HepG2 (cell line): ENCODE data around the gene MARF1. TPM values are rescaled to one million over a fixed set of nuclear protein-coding genes. Genes with fewer than 3 reads are reported as not detected.

ENCODE experiments used
- AGO1 ChIP-seq: fragments of 200-400 bp; formaldehyde crosslinking; IDR thresholded peaks from 2 replicates; pipeline ENCODE4 v1.6.1; 2017; ENCODE audit warnings: mild to moderate bottlenecking, low read depth, low read length, moderate library complexity; ENCODE audit not compliant: poor library complexity, severe bottlenecking
- ETV5 ChIP-seq: IDR thresholded peaks from 2 replicates; pipeline ENCODE4 v1.6.1; 2018; ENCODE audit warnings: missing biosample characterization, missing genetic modification reagents, inconsistent platforms, borderline replicate concordance
- FLYWCH1 ChIP-seq: sonication (generic); formaldehyde crosslinking; IDR thresholded peaks from 2 replicates; pipeline ENCODE4 v1.8.1; 2023; ENCODE audit warnings: mild to moderate bottlenecking, missing genetic modification reagents
- HIVEP1 ChIP-seq: sonication (generic); formaldehyde crosslinking; IDR thresholded peaks from 2 replicates; pipeline ENCODE4 v1.4.0; 2020; ENCODE audit warnings: mild to moderate bottlenecking, missing genetic modification reagents
- KDM3A ChIP-seq: IDR thresholded peaks from 2 replicates; pipeline ENCODE4 v1.6.1; 2018; ENCODE audit warnings: low read depth, missing compliant biosample characterization
- KDM5A ChIP-seq: fragments of 200-600 bp; sonication (generic); IDR thresholded peaks from 2 replicates; pipeline ENCODE4 v1.7.0; 2018; ENCODE audit warnings: antibody characterized with exemption, mild to moderate bottlenecking, low read length, borderline replicate concordance
- RNF2 ChIP-seq: fragments of 450-650 bp; conservative IDR thresholded peaks from 2 replicates; pipeline ENCODE4 v1.6.1; 2016; ENCODE audit warnings: low read depth
- SP1 ChIP-seq, 2 experiments: fragments of 450-650 bp in 1 of 2; sonication (generic) in 1 of 2; formaldehyde crosslinking in 1 of 2; IDR thresholded peaks; 2 replicates each; pipeline versions ENCODE4 v1.4.0 to v1.6.1; 2016 to 2020; ENCODE audit warnings: missing genetic modification reagents in 1 of 2
- U2AF2 ChIP-seq: fragments of 200-400 bp; formaldehyde crosslinking; IDR thresholded peaks from 2 replicates; pipeline ENCODE4 v1.6.1; 2017; ENCODE audit warnings: low read depth, mild to moderate bottlenecking, low read length
- ZBTB8A ChIP-seq: sonication (generic); formaldehyde crosslinking; IDR thresholded peaks from 2 replicates; pipeline ENCODE4 v1.4.0; 2020; ENCODE audit warnings: mild to moderate bottlenecking, low read depth, missing genetic modification reagents, borderline replicate concordance
- ZKSCAN8 ChIP-seq: IDR thresholded peaks from 2 replicates; pipeline ENCODE4 v1.6.1; 2016; ENCODE audit warnings: borderline replicate concordance, missing genetic modification reagents, missing compliant biosample characterization
- polyA plus RNA-seq, 8 experiments: library from polyadenylated mRNA; depleted of rRNA in 3 of 8; stranded (reverse) in 7 of 8; unstranded in 1 of 8; fragments of >200 nt; fragmentation: Illumina TruSeq in 4 of 8; extraction: Trizol in 4 of 8; gene quantifications; 2 replicates each; pipeline versions ENCODE4 v1.2.1 to v1.2.3, GENCODE V29; 2011 to 2016; ENCODE audit warnings: low read depth in 4 of 8, missing spikeins in 1 of 8, mixed read lengths in 1 of 8; ENCODE audit not compliant: insufficient read depth in 1 of 8
- total RNA-seq, 5 experiments: library from RNA; depleted of rRNA; stranded (reverse); fragments of >200 nt; fragmentation: Illumina TruSeq; extraction: Trizol; gene quantifications; 2 replicates each; pipeline ENCODE4 v1.2.3, GENCODE V29; 2016; ENCODE audit warnings: low read depth in 1 of 5
- TF ChIP-seq, protein P1 (sequence below): fragments of 450-650 bp; IDR thresholded peaks from 2 replicates; pipeline ENCODE4 v1.6.1; 2016
- TF ChIP-seq, protein P2 (sequence below): IDR thresholded peaks from 2 replicates; pipeline ENCODE4 v1.6.1; 2012; ENCODE audit warnings: low read length, improper control_type of control experiment
- TF ChIP-seq, protein P3 (sequence below): sonication (generic); formaldehyde crosslinking; IDR thresholded peaks from 2 replicates; pipeline ENCODE4 v1.4.0; 2020; ENCODE audit warnings: mild to moderate bottlenecking, missing genetic modification reagents
- TF ChIP-seq, protein P4 (sequence below): sonication (generic); formaldehyde crosslinking; IDR thresholded peaks from 2 replicates; pipeline ENCODE4 v1.4.0; 2020; ENCODE audit warnings: low read depth, mild to moderate bottlenecking, missing genetic modification reagents
- TF ChIP-seq, protein P5 (sequence below): sonication (generic); formaldehyde crosslinking; IDR thresholded peaks from 2 replicates; pipeline ENCODE4 v1.5.1; 2020; ENCODE audit warnings: missing genetic modification reagents, mild to moderate bottlenecking, borderline replicate concordance
- TF ChIP-seq, protein P6 (sequence below): sonication (generic); formaldehyde crosslinking; IDR thresholded peaks from 2 replicates; pipeline ENCODE4 v1.5.0; 2020; ENCODE audit warnings: mild to moderate bottlenecking, missing genetic modification reagents

Gene MARF1
- total and polyA plus RNA-seq, 2 of the 13 experiments (the other 11 are each of a cell fraction or from before 2014, with no cell fraction given), result 8.7 to 20.7 TPM

DNA sequence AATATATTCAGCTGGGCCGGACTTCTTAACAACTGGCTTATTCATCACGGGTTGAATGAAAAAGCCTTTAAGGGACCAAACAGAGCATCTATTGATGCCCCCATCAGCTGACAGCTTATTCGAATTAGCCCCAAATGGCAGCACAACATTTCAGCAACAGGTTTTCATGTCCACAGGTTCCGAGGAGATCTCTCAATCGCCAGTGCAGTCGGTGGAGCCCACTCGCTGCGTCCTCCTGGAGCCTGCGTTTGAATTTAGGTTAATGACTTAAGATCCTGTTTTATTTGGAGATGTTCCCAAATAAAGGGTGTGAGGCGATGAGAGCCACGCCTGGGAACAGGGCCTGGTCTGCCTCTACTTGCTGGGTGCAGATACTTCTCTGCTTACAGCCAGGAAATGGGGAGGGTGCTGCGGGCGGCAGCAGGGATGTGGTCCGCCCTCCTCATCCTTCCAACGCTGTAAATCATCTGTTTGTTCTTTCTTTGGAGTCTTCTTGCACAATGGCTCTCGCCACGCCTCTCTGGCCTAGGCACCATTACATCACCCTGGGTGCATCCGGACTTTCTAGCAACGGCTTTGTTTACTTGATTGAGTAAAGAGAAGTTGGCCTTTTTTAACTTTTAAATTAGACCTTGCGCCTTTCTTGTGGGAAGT lies 29.7 kb upstream of the MARF1 start (continued):
- TF ChIP-seq ETV5 (CRISPR knock-in tag), result peak; percentile 100
- TF ChIP-seq, protein P1, sequence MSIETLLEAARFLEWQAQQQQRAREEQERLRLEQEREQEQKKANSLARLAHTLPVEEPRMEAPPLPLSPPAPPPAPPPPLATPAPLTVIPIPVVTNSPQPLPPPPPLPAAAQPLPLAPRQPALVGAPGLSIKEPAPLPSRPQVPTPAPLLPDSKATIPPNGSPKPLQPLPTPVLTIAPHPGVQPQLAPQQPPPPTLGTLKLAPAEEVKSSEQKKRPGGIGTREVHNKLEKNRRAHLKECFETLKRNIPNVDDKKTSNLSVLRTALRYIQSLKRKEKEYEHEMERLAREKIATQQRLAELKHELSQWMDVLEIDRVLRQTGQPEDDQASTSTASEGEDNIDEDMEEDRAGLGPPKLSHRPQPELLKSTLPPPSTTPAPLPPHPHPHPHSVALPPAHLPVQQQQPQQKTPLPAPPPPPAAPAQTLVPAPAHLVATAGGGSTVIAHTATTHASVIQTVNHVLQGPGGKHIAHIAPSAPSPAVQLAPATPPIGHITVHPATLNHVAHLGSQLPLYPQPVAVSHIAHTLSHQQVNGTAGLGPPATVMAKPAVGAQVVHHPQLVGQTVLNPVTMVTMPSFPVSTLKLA, result peak; percentile 61; the same call in 1 of the 2 replicates
- TF ChIP-seq, protein P2, sequence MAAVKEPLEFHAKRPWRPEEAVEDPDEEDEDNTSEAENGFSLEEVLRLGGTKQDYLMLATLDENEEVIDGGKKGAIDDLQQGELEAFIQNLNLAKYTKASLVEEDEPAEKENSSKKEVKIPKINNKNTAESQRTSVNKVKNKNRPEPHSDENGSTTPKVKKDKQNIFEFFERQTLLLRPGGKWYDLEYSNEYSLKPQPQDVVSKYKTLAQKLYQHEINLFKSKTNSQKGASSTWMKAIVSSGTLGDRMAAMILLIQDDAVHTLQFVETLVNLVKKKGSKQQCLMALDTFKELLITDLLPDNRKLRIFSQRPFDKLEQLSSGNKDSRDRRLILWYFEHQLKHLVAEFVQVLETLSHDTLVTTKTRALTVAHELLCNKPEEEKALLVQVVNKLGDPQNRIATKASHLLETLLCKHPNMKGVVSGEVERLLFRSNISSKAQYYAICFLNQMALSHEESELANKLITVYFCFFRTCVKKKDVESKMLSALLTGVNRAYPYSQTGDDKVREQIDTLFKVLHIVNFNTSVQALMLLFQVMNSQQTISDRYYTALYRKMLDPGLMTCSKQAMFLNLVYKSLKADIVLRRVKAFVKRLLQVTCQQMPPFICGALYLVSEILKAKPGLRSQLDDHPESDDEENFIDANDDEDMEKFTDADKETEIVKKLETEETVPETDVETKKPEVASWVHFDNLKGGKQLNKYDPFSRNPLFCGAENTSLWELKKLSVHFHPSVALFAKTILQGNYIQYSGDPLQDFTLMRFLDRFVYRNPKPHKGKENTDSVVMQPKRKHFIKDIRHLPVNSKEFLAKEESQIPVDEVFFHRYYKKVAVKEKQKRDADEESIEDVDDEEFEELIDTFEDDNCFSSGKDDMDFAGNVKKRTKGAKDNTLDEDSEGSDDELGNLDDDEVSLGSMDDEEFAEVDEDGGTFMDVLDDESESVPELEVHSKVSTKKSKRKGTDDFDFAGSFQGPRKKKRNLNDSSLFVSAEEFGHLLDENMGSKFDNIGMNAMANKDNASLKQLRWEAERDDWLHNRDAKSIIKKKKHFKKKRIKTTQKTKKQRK, result no peak
- TF ChIP-seq, protein P3, sequence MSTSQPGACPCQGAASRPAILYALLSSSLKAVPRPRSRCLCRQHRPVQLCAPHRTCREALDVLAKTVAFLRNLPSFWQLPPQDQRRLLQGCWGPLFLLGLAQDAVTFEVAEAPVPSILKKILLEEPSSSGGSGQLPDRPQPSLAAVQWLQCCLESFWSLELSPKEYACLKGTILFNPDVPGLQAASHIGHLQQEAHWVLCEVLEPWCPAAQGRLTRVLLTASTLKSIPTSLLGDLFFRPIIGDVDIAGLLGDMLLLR, result peak; percentile 84; the same call in 1 of the 2 replicates
- TF ChIP-seq ZKSCAN8 (CRISPR knock-in tag), result peak; percentile 97
- TF ChIP-seq KDM5A, result peak; percentile 74; the same call in 1 of the 2 replicates
- no peak for TF ChIP-seq RNF2
- TF ChIP-seq AGO1, result no peak
- TF ChIP-seq U2AF2, result 0 out of 2 replicates have a peak, but pooled peaks have one; percentile 27
- no peak for TF ChIP-seq SP1 (IDR thresholded peaks at IDR 0.05)
- TF ChIP-seq SP1 (CRISPR knock-in tag; IDR thresholded peaks at IDR 0.05), result peak; percentile 94
- TF ChIP-seq, protein P4, sequence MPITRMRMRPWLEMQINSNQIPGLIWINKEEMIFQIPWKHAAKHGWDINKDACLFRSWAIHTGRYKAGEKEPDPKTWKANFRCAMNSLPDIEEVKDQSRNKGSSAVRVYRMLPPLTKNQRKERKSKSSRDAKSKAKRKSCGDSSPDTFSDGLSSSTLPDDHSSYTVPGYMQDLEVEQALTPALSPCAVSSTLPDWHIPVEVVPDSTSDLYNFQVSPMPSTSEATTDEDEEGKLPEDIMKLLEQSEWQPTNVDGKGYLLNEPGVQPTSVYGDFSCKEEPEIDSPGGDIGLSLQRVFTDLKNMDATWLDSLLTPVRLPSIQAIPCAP (CRISPR knock-in tag), result no peak
- TF ChIP-seq, protein P5, sequence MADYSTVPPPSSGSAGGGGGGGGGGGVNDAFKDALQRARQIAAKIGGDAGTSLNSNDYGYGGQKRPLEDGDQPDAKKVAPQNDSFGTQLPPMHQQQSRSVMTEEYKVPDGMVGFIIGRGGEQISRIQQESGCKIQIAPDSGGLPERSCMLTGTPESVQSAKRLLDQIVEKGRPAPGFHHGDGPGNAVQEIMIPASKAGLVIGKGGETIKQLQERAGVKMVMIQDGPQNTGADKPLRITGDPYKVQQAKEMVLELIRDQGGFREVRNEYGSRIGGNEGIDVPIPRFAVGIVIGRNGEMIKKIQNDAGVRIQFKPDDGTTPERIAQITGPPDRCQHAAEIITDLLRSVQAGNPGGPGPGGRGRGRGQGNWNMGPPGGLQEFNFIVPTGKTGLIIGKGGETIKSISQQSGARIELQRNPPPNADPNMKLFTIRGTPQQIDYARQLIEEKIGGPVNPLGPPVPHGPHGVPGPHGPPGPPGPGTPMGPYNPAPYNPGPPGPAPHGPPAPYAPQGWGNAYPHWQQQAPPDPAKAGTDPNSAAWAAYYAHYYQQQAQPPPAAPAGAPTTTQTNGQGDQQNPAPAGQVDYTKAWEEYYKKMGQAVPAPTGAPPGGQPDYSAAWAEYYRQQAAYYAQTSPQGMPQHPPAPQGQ (CRISPR knock-in tag), result no peak; the same call in 1 of the 2 replicates
- TF ChIP-seq KDM3A (CRISPR knock-in tag), result peak; percentile 99
- TF ChIP-seq HIVEP1 (CRISPR knock-in tag), result peak; percentile 92; the same call in 1 of the 2 replicates
- no peak for TF ChIP-seq FLYWCH1
- TF ChIP-seq, protein P6, sequence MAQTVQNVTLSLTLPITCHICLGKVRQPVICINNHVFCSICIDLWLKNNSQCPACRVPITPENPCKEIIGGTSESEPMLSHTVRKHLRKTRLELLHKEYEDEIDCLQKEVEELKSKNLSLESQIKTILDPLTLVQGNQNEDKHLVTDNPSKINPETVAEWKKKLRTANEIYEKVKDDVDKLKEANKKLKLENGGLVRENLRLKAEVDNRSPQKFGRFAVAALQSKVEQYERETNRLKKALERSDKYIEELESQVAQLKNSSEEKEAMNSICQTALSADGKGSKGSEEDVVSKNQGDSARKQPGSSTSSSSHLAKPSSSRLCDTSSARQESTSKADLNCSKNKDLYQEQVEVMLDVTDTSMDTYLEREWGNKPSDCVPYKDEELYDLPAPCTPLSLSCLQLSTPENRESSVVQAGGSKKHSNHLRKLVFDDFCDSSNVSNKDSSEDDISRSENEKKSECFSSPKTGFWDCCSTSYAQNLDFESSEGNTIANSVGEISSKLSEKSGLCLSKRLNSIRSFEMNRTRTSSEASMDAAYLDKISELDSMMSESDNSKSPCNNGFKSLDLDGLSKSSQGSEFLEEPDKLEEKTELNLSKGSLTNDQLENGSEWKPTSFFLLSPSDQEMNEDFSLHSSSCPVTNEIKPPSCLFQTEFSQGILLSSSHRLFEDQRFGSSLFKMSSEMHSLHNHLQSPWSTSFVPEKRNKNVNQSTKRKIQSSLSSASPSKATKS (CRISPR knock-in tag), result peak; percentile 96; the same call in 1 of the 2 replicates
- no peak for TF ChIP-seq ZBTB8A (CRISPR knock-in tag)
